HG03064 (cell line): ENCODE measurements around the gene CA9.

Experiments
- ATAC-seq: cut with Tn5 transposase; IDR thresholded peaks from one replicate; pipeline ENCODE4 v1.9.1; 2021; ENCODE audit warnings: low read depth; ENCODE audit not compliant: unreplicated experiment

The CA9 gene

DNA sequence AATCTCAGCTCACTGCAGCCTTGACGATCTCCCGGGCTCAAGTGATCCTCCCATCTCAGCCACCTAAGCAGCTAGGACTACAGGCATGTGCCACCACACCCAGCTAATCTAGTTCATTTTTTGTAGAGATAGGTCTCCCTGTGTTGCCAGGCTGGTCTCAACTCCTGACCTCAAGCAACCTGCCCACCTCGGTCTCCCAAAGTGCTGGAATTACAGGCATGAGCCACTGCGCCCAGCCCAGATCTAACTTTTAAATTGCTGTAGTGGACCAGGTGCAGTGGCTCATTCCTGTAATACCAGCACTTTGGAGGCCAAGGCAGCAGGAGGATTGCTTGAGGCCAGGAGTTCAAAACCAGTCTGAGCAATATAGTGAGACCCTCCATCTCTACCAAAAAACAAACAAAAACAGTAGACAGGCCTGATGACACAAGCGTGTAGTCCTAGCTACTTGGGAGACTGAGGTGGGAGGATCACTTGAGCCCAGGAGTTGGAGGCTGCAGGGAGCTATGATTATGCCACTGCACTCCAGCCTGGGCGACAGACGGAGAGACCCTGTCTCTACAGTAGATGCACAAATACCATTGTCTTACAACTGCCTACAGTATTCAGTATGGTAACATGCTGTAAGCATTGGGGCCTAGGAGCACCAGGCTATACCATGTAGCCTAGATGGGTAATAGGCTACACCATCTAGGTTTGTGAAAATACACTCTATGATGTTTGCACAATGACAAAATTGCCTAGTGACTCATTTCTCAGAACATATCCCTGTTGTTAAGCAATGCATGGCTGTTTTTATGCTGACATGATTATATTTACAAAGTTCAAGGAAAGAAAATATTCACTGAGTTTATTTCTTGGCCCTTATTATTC is 21.5 kb upstream of the CA9 start:
- ATAC-seq: no peak

DNA sequence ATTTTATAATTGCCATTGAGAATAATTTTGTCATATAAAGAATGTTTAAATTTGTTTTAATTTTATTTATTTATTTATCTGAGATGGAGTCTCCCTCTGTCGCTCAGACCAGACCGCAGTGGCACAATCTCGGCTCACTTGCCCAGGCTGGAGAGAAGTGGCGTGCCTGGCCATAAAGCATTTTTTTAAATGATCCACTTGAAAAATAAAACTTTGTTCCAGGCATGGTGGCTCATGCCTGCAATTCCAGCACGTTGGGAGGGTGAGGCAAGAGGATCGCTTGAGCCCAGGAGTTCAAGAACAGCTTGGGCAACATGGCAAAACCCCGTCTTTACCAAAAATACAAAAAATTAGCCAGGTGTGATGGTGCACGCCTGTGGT is 20.9 kb upstream of the CA9 start:
- no peak for ATAC-seq

- no peak for ATAC-seq
Observed at GRCh38 chr9:35653611-35654010, 20.1 kb upstream of the CA9 start.

DNA sequence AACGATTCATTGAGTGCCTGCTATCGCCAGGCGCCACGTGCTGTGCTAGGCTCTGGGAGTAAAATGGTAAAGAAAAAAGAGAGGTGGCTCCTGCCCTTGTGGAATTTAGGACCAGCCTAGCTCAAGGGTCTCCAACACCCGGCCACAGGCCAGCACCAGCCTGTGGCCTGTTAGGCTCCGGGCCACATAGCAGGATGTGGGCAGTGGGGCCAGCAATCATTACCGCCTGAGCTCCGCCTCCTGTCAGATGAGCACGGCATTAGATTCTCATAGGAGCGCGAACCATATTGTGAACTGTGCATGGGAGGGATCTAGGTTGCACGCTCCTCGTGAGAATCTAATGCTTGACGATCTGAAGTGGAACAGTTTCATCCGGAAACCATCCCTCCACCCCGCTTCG is 17.4 kb upstream of the CA9 start:
- no peak for ATAC-seq

- no peak for ATAC-seq
Observed at GRCh38 chr9:35656831-35657545, 16.7 kb upstream of the CA9 start.

DNA sequence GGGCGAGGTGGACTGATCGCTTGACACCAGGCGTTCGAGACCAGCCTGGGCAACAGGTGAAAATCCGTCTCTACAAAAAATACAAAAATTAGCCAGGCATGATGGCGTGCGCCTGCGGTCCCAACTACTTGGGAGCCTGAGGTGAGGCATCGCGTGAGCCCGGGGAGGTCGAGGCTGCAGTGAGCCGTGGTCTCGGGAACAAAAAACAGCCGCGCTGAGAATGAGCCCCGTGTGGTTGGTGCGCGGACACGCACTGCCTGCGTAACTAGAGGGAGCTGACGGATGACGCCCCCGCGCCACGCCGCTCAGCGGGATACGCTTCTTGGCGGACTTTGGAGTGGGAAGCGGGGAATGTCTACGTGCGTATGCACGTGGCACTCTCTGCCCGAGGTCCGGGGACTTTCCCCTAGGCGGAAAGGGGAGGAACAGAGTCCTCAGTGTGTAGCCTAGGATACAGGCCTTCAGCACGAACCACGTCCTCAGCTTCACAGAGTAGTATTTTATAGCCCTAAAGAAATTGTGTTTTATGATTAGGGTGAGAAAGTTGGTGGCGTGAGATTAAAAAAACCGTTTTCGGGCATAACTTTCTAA is 16.1 kb upstream of the CA9 start, which contains the start of gene RMRP:
Gene RMRP, minus strand, starts transcription at position 474 of the 591 bp plus-strand sequence.
- ATAC-seq: peak; percentile 88

DNA sequence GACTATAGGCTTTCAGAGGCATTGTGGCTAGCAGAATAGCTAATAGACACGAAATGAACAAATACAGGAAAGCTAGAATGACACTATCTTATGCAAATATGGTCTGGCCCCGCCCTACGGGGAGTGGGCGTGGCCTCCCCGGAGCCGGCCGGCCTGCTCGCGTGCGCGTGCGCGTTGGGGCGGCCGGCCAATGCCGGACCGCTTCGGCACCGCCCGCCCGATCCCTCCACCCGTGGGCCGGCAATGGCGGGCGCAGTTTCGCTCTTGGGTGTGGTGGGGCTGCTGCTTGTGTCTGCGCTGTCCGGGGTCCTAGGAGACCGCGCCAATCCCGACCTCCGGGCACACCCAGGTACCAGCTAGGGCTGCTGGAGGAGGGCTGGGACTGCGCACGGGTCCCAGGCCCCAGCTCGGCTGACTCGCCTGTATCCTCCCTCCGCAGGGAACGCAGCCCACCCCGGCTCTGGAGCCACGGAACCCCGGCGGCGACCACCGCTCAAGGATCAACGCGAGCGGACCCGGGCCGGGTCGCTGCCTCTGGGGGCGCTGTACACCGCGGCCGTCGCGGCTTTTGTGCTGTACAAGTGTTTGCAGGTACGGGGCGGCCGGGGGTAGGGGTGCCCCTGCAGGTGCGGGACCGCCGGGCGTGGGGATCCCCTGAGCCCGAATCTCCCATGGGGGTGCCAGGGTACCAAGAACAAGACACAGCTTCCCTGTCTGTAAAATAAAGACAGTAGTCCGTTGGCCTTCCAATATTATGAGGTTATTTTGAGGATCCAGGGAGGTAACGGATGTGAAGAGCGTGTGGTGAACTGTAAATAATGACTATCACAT is 15.4 kb upstream of the CA9 start, which contains the start of gene CCDC107:
Gene CCDC107, plus strand, starts transcription at position 156 of the 831 bp plus-strand sequence. Its CDS starts 88 bp downstream, at position 244.
- peak; percentile 53 for ATAC-seq

DNA sequence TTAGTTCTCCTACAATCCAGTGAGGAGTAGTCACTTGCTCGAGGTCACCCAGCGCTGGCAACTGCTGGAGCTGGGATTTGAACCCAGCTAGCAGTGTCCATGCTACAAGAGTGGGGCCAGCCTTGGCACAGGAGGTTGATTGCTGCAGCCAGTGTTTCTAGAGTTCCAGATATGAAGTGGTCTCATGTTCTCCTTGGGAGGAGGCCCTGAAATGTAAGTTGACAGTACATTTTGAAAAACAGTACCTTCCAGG is 14.8 kb upstream of the CA9 start:
- ATAC-seq: no peak

GRCh38 chr9:35659340-35659739 is 14.4 kb upstream of the CA9 start:
- no peak for ATAC-seq

GRCh38 chr9:35660966-35661415 is 12.7 kb upstream of the CA9 start:
- ATAC-seq: no peak

DNA sequence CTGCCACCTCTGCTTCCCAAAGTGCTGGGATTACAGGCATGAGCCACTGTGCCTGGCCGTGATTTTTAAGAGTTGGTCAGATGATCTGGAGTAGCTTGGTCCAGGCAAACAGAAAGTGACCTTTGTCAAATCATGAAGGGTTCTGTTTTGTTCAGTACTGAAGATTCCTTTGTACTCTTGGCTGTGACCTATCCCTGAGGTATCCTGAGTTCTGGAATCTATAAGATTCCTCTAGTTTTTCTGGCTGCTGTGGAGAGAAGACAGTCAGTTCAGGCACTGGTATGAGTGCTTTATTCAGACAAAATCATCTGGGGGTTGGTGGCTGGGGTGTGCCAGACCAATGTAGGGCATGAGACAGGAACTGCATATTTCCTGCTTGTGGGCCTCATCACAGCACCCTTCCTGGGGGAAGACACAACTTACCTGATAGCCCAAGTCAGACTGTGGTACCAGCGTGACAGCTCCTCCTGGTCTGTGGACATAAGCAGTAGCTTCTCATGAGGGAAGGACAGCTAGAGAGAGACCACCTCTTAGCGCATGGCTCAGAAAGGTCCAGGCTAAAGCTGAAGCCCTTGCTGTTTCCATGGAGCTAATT is 11.9 kb upstream of the CA9 start:
- ATAC-seq: no peak

DNA sequence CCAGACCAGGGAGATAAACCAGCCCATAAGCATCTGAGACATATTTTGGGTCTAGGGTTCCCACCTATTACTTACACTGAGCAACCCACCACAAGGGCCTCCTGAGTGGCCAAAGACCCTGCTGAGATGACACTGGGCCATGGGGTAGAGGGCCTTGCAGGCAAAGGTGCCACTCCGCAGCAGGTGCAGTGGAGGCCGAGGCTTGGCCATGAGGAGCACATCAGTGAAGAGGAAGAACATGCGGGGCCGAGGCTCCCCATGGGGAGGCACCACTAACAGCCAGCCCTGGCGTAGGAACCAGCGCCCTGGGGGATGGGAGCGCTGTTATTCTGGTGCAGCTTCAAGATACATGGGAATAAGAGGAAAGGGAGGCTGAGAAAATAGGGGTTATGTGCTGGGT is 11.3 kb upstream of the CA9 start:
- ATAC-seq: no peak

- ATAC-seq: peak; percentile 45
Observed at GRCh38 chr9:35664531-35665470, 8.9 kb upstream of the CA9 start, which contains the start of gene ARHGEF39. ARHGEF39 (minus strand) TSS chr9:35665195; CDS start chr9:35665169, 26 bp downstream.

DNA sequence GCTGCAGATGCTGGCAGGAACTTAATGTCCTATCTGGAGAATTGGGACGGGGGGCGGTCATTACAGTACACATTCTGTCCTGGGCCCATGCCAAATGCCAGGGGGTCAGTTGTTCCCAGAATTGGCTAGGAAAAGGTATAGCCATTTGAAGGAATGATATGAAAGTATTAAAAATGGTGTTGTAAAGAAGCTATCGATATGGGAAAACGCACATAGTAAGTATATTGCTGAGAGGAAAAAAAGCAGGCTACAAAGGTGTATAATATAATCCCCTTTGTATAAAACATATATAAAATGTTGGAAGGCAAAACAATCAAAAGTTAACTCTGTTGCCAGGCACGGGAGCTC is 8.3 kb upstream of the CA9 start:
- ATAC-seq: no peak

GRCh38 chr9:35666045-35666444 is 7.7 kb upstream of the CA9 start:
- no peak for ATAC-seq

- ATAC-seq: no peak
Observed at GRCh38 chr9:35666549-35666948, 7.2 kb upstream of the CA9 start.

GRCh38 chr9:35667939-35668338 is 5.8 kb upstream of the CA9 start:
- ATAC-seq: no peak

GRCh38 chr9:35669331-35670145 is 4.2 kb upstream of the CA9 start:
- no peak for ATAC-seq

GRCh38 chr9:35674025-35674361 is 265 bp downstream of the CA9 start:
- ATAC-seq: no peak
